HepG2 (cell line): ENCODE data around the gene HAGHL.

Experiments
- CREB1 ChIP-seq, 2 experiments: fragments of 450-650 bp in 1 of 2; IDR thresholded peaks; 2 replicates each; pipeline ENCODE4 v1.6.1; 2016 to 2017; ENCODE audit warnings: control low read depth in 1 of 2, mild to moderate bottlenecking in 1 of 2, missing compliant biosample characterization in 1 of 2, missing genetic modification characterization in 1 of 2
- HMG20B ChIP-seq: conservative IDR thresholded peaks from 2 replicates; pipeline ENCODE4 v1.6.1; 2016; ENCODE audit warnings: missing genetic modification reagents, missing compliant biosample characterization
- ZNF510 ChIP-seq: sonication (generic); formaldehyde crosslinking; IDR thresholded peaks from 2 replicates; pipeline ENCODE4 v1.4.0; 2020; ENCODE audit warnings: low read depth, mild to moderate bottlenecking, missing genetic modification reagents
- ZSCAN9 ChIP-seq: IDR thresholded peaks from 2 replicates; pipeline ENCODE4 v1.6.1; 2016; ENCODE audit warnings: borderline replicate concordance
- TF ChIP-seq, protein P1 (sequence below): sonication (generic); formaldehyde crosslinking; IDR thresholded peaks from 2 replicates; pipeline ENCODE4 v1.5.0; 2020; ENCODE audit warnings: mild to moderate bottlenecking, missing genetic modification reagents, moderate library complexity
- TF ChIP-seq, protein P2 (sequence below), 2 experiments: sonication (generic) in 1 of 2; formaldehyde crosslinking in 1 of 2; IDR thresholded peaks; 2 replicates each; pipeline versions ENCODE4 v1.5.1 to v1.6.1; 2011 to 2020; ENCODE audit warnings: borderline replicate concordance in 1 of 2, low read depth in 1 of 2, low read length in 1 of 2, mild to moderate bottlenecking in 1 of 2, missing genetic modification reagents in 1 of 2, moderate library complexity in 1 of 2

DNA sequence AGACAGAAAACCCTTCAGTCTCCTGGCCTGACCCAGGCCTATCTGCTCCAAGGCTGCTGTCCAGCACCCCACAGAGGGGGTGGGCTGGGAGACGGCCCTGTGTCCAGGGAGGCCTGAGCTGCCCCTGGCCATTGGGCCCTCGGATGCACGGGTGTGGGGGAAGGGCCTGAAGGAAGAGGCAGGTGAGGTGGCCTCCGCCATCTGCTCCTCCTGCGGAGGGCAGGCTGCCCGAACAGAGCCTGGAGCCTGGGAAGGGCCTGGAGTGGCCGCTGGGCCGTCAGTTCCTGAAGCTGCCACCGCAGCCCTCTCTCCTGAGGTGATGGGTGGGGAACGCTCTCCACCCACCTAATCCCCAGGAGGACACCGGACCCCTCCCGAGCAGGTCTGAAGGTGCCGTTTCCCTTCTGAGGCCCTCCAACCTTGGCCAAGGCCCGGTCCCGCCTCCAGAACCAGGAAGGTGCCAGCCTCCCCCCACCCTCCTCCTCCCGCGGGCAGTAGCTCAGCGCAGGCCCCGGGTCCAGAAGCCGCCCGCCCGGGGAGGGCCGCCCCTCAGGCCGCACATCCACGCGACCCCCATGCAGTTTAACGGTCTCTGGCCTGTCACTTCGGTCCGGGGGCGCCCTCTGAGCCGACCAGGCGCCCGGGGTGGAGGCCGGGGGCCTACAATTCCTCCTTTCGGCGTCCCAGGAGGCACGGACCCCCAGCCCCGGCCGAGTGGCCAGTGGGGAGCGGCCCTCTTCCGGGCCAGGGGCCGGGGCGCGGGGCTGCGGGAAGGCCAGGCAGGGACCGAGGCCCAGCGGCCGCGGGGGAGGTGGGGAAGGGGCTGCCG is 22.1 kb upstream of the HAGHL start:
- TF ChIP-seq, protein P1, sequence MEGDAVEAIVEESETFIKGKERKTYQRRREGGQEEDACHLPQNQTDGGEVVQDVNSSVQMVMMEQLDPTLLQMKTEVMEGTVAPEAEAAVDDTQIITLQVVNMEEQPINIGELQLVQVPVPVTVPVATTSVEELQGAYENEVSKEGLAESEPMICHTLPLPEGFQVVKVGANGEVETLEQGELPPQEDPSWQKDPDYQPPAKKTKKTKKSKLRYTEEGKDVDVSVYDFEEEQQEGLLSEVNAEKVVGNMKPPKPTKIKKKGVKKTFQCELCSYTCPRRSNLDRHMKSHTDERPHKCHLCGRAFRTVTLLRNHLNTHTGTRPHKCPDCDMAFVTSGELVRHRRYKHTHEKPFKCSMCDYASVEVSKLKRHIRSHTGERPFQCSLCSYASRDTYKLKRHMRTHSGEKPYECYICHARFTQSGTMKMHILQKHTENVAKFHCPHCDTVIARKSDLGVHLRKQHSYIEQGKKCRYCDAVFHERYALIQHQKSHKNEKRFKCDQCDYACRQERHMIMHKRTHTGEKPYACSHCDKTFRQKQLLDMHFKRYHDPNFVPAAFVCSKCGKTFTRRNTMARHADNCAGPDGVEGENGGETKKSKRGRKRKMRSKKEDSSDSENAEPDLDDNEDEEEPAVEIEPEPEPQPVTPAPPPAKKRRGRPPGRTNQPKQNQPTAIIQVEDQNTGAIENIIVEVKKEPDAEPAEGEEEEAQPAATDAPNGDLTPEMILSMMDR = no peak
- TF ChIP-seq, protein P2, sequence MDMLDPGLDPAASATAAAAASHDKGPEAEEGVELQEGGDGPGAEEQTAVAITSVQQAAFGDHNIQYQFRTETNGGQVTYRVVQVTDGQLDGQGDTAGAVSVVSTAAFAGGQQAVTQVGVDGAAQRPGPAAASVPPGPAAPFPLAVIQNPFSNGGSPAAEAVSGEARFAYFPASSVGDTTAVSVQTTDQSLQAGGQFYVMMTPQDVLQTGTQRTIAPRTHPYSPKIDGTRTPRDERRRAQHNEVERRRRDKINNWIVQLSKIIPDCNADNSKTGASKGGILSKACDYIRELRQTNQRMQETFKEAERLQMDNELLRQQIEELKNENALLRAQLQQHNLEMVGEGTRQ (IDR thresholded peaks at IDR 0.05; ENCODE audit: low read depth, low read length) = no peak
- TF ChIP-seq, protein P2 (CRISPR knock-in tag; IDR thresholded peaks at IDR 0.05; ENCODE audit: borderline replicate concordance) = no peak
- no peak for TF ChIP-seq HMG20B
- no peak for TF ChIP-seq ZSCAN9 (CRISPR knock-in tag)
- TF ChIP-seq ZNF510 = no peak
- no peak for TF ChIP-seq CREB1 (IDR thresholded peaks at IDR 0.05)
- TF ChIP-seq CREB1 (CRISPR knock-in tag; IDR thresholded peaks at IDR 0.05) = no peak
